Measurements from ENCODE around the gene RAB11FIP3.

- TF ChIP-seq CTCF (conservative IDR thresholded peaks at IDR 0.05 in 1 of 2, IDR thresholded peaks at IDR 0.05 in 1 of 2; ENCODE audit: extremely low read depth in 1 of 2, insufficient read depth in 1 of 2, low read depth in 1 of 2, low read length in 2 of 2), result no peak
- TF ChIP-seq EZH2 (IDR thresholded peaks at IDR 0.05; ENCODE audit: borderline replicate concordance, low read length), result no peak
These were observed 37.6 kb downstream of the RAB11FIP3 start for GRCh38 chr16:463071-463470.
